HCT116 (cell line): Measurements from ENCODE around the gene PPP1CC. TPM values are rescaled to one million over a fixed set of nuclear protein-coding genes. Genes with fewer than 3 reads are reported as not detected.
A peak's percentile ranks its signal among the peaks of the same experiment; 100 is the strongest.

Source experiments
- ATAC-seq: fragments of 200-7000 bp; cut with Tn5 transposase; 2 replicates; pipeline ENCODE4 v1.9.1; 2020; ENCODE audit warnings: mild to moderate bottlenecking, moderate library complexity
- BruUV-seq: library from RNA; stranded (reverse); fragments of 400-500 nt; replicated peaks from 2 replicates; lab custom pipeline; 2021; lab: Mats Ljungman, UMichigan
- CTCF ChIA-PET: fragments of 300-600 bp; sonication (Branson Sonifier 250); formaldehyde crosslinking; loops from one replicate; lab custom pipeline; 2021; ENCODE audit warnings: antibody characterized with exemption; lab: Charles Lee
- POLR2A ChIA-PET: fragments of 300-600, 350-600 bp; sonication (Branson Sonifier 250); formaldehyde crosslinking; loops from one replicate; lab custom pipeline; 2021; ENCODE audit warnings: antibody characterized with exemption; lab: Charles Lee
- RAD21 ChIA-PET, 2 experiments: fragments of 300-600 bp; sonication (Branson Sonifier 250); formaldehyde crosslinking; loops; one replicate each; lab custom pipeline; 2023; ENCODE audit warnings: low total read pairs in 2 of 2; ENCODE audit not compliant: uncharacterized antibody in 2 of 2, unreplicated experiment in 2 of 2, low non-redundant PET in 1 of 2; lab: Charles Lee
- DNase-seq: peaks from one replicate; pipeline ENCODE4 v3.0.0-alpha.2; 2010; ENCODE audit warnings: low read depth, low spot score
- H2AFZ ChIP-seq: fragments of 200-600 bp; shearing (Covaris generic), sonication (generic); 2 replicates; pipeline ENCODE4 v1.6.1; 2017; ENCODE audit warnings: low read depth, mixed run types, mixed read lengths, antibody characterized with exemption, low read length; ENCODE audit not compliant: poor library complexity, severe bottlenecking
- H3K27ac ChIP-seq: 2 replicates; pipeline ENCODE4 v1.5.1; 2012; ENCODE audit warnings: low read depth, low read length
- H3K27me3 ChIP-seq: fragments of 200-600 bp; sonication (generic); 2 replicates; pipeline ENCODE4 v1.6.1; 2016; ENCODE audit warnings: mixed run types, low read length, mixed read lengths; ENCODE audit not compliant: insufficient read depth
- H3K36me3 ChIP-seq, 2 experiments: fragments of 200-500 bp in 1 of 2; fragments of 200-600 bp in 1 of 2; sonication (Bioruptor generic) in 1 of 2; sonication (generic) in 1 of 2; 2 replicates each; pipeline versions ENCODE4 v1.5.1 to v1.6.1; 2014 to 2016; ENCODE audit warnings: low read length in 2 of 2, inconsistent platforms in 1 of 2, mixed read lengths in 1 of 2, mixed run types in 1 of 2; ENCODE audit not compliant: insufficient read depth in 2 of 2, control insufficient read depth in 1 of 2
- H3K4me1 ChIP-seq, 2 experiments: fragments of 200-600 bp in 1 of 2; sonication (generic) in 1 of 2; 2 replicates each; pipeline versions ENCODE4 v1.5.1 to v1.6.1; 2012 to 2017; ENCODE audit warnings: low read length in 2 of 2, inconsistent platforms in 1 of 2, mild to moderate bottlenecking in 1 of 2, mixed read lengths in 1 of 2, mixed run types in 1 of 2, moderate library complexity in 1 of 2; ENCODE audit not compliant: insufficient read depth in 2 of 2, control insufficient read depth in 1 of 2
- H3K4me2 ChIP-seq: fragments of 200-600 bp; sonication (generic); 2 replicates; pipeline ENCODE4 v1.6.1; 2017; ENCODE audit warnings: mixed run types, low read length, mixed read lengths
- H3K4me3 ChIP-seq, 2 experiments: fragments of 200-600 bp in 1 of 2; sonication (generic) in 1 of 2; replicated peaks in 1 of 2; 2 replicates each; pipeline ENCODE4 v1.5.1; 2011 to 2016; ENCODE audit warnings: low read length in 2 of 2, control low read depth in 1 of 2, low read depth in 1 of 2, mild to moderate bottlenecking in 1 of 2, mixed read lengths in 1 of 2, mixed run types in 1 of 2
- H3K79me2 ChIP-seq: fragments of 200-600 bp; sonication (generic); 2 replicates; pipeline ENCODE4 v1.6.1; 2017; ENCODE audit warnings: mild to moderate bottlenecking, mixed run types, low read length, moderate library complexity, mixed read lengths; ENCODE audit not compliant: insufficient read depth
- H3K9ac ChIP-seq: fragments of 200-600 bp; sonication (generic); 2 replicates; pipeline ENCODE4 v1.6.1; 2016; ENCODE audit warnings: low read length, mixed read lengths
- H3K9me2 ChIP-seq: fragments of 200-600 bp; sonication (generic), shearing (Covaris generic); 2 replicates; pipeline ENCODE4 v1.6.1; 2017; ENCODE audit warnings: mixed run types, mild to moderate bottlenecking, moderate library complexity; ENCODE audit not compliant: insufficient read depth
- H3K9me3 ChIP-seq, 2 experiments: fragments of 200-500 bp in 1 of 2; fragments of 200-600 bp in 1 of 2; sonication (Bioruptor generic) in 1 of 2; sonication (generic) in 1 of 2; 2 replicates each; pipeline ENCODE4 v1.6.1; 2014 to 2017; ENCODE audit warnings: low read length in 2 of 2, mixed read lengths in 2 of 2, inconsistent platforms in 1 of 2, low read depth in 1 of 2, mild to moderate bottlenecking in 1 of 2, mixed run types in 1 of 2, moderate library complexity in 1 of 2; ENCODE audit not compliant: control insufficient read depth in 1 of 2, insufficient read depth in 1 of 2
- H4K20me1 ChIP-seq: fragments of 200-600 bp; sonication (generic), shearing (Covaris generic); 2 replicates; pipeline ENCODE4 v1.6.1; 2017; ENCODE audit warnings: mixed run types, mild to moderate bottlenecking, moderate library complexity; ENCODE audit not compliant: insufficient read depth
- ATF3 ChIP-seq: IDR thresholded peaks from 2 replicates; pipeline ENCODE4 v1.6.1; 2012
- CBX3 ChIP-seq: IDR thresholded peaks from 2 replicates; pipeline ENCODE4 v1.6.1; 2012; ENCODE audit warnings: low read depth
- EGR1 ChIP-seq: IDR thresholded peaks from 2 replicates; pipeline ENCODE4 v1.6.1; 2012; ENCODE audit warnings: low read depth
- EZH2phosphoT487 ChIP-seq: fragments of 200-600 bp; IDR thresholded peaks from 2 replicates; pipeline ENCODE4 v1.6.1; 2018; ENCODE audit warnings: antibody characterized with exemption, borderline replicate concordance
- JUND ChIP-seq: IDR thresholded peaks from 2 replicates; pipeline ENCODE4 v1.6.1; 2012
- POLR2AphosphoS5 ChIP-seq: IDR thresholded peaks from 2 replicates; pipeline ENCODE4 v1.6.1; 2011; ENCODE audit warnings: mild to moderate bottlenecking, low read depth, low read length, moderate library complexity
- SP1 ChIP-seq: IDR thresholded peaks from 2 replicates; pipeline ENCODE4 v1.6.1; 2012; ENCODE audit warnings: low read depth
- YY1 ChIP-seq: IDR thresholded peaks from 2 replicates; pipeline ENCODE4 v1.6.1; 2011; ENCODE audit warnings: low read length, low read depth, moderate library complexity, mild to moderate bottlenecking; ENCODE audit not compliant: insufficient replicate concordance; ENCODE audit errors: extremely low read depth
- ZFX ChIP-seq: fragments of 450-650 bp; IDR thresholded peaks from 2 replicates; pipeline ENCODE4 v1.6.1; 2017
- intact Hi-C: fragments of 100-400 bp; cut with micrococcal nuclease; formaldehyde crosslinking; loops from 2 replicates; pipeline ENCODE4 v1.10.0; 2022
- total RNA-seq: library from RNA; stranded (reverse); gene quantifications from one replicate; pipeline ENCODE4 v1.2.1, GENCODE V29; 2021; ENCODE audit not compliant: unreplicated experiment
- TF ChIP-seq, protein P1 (sequence below), 3 experiments: fragments of 200-600 bp in 1 of 3; sonication (generic) in 1 of 3; IDR thresholded peaks in 2 of 3; conservative IDR thresholded peaks in 1 of 3; 2 replicates each; pipeline ENCODE4 v1.5.1; 2012 to 2017; ENCODE audit warnings: low read depth in 2 of 3, low read length in 2 of 3, antibody characterized with exemption in 1 of 3, borderline replicate concordance in 1 of 3, control low read depth in 1 of 3, mild to moderate bottlenecking in 1 of 3, mixed read lengths in 1 of 3, mixed run types in 1 of 3, moderate library complexity in 1 of 3; ENCODE audit not compliant: insufficient read depth in 1 of 3

PPP1CC gene
- total RNA-seq, 1 experiment from 2014 or later = 248 TPM

GRCh38 chr12:110786012-110786411 lies 43.3 kb upstream of the PPP1CC start:
- ChIA-PET CTCF (no interaction called here), RAD21 (no interaction called here)
- ATAC-seq = no peak

GRCh38 chr12:110785240-110785639 lies 42.5 kb upstream of the PPP1CC start:
- no peak for TF ChIP-seq POLR2AphosphoS5
- no peak for TF ChIP-seq ATF3
- TF ChIP-seq, protein P1, sequence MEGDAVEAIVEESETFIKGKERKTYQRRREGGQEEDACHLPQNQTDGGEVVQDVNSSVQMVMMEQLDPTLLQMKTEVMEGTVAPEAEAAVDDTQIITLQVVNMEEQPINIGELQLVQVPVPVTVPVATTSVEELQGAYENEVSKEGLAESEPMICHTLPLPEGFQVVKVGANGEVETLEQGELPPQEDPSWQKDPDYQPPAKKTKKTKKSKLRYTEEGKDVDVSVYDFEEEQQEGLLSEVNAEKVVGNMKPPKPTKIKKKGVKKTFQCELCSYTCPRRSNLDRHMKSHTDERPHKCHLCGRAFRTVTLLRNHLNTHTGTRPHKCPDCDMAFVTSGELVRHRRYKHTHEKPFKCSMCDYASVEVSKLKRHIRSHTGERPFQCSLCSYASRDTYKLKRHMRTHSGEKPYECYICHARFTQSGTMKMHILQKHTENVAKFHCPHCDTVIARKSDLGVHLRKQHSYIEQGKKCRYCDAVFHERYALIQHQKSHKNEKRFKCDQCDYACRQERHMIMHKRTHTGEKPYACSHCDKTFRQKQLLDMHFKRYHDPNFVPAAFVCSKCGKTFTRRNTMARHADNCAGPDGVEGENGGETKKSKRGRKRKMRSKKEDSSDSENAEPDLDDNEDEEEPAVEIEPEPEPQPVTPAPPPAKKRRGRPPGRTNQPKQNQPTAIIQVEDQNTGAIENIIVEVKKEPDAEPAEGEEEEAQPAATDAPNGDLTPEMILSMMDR (IDR thresholded peaks at IDR 0.05 in 2 of 3, conservative IDR thresholded peaks at IDR 0.05 in 1 of 3; ENCODE audit: borderline replicate concordance in 1 of 3, insufficient read depth in 1 of 3, low read depth in 2 of 3, low read length in 2 of 3) = no peak
- no peak for TF ChIP-seq CBX3
- ChIA-PET CTCF (no interaction called here), POLR2A (no interaction called here), RAD21 (no interaction called here)
- H3K4me3 ChIP-seq = no peak overlapping the region
- no peaks in the 10 kb centered on the region for H3K36me3 ChIP-seq
- ATAC-seq = 0 out of 2 replicates have a peak, but pooled peaks have one; percentile 46
- H4K20me1 ChIP-seq = no peaks in the 10 kb centered on the region
- no peaks in the 10 kb centered on the region for H3K4me1 ChIP-seq
- peak; percentile 13 for DNase-seq
- no peak overlapping the region for H2AFZ ChIP-seq
- intact Hi-C loops = no loop called here
- no peak overlapping the region for H3K9ac ChIP-seq
- H3K9me2 ChIP-seq = no peaks in the 10 kb centered on the region
- BruUV-seq = no TSS peak
- no peaks in the 10 kb centered on the region for H3K79me2 ChIP-seq
- no peak overlapping the region for H3K4me2 ChIP-seq
- no peak overlapping the region for H3K27ac ChIP-seq
- no peaks in the 10 kb centered on the region for H3K9me3 ChIP-seq
- H3K27me3 ChIP-seq = no peaks in the 10 kb centered on the region

More at GRCh38 chr12:110786012-110786411, 43.3 kb upstream of the PPP1CC start:
- Histone ChIP-seq H3K4me2 (no peak overlapping the region), H3K27me3 (no peaks in the 10 kb centered on the region), H3K9ac (no peak overlapping the region), H2AFZ (no peak overlapping the region), H3K27ac (no peak overlapping the region), H3K4me1 (no peaks in the 10 kb centered on the region), H3K79me2 (no peaks in the 10 kb centered on the region), H3K9me2 (no peaks in the 10 kb centered on the region), H3K9me3 (no peaks in the 10 kb centered on the region), H3K4me3 (no peak overlapping the region), H4K20me1 (no peaks in the 10 kb centered on the region), H3K36me3 (no peaks in the 10 kb centered on the region)
- no peak for DNase-seq
- TF ChIP-seq ATF3 = no peak
- TF ChIP-seq JUND = no peak
- no peak for TF ChIP-seq YY1
- TF ChIP-seq ZFX = no peak
- no peak for TF ChIP-seq EGR1
- TF ChIP-seq, protein P1 (IDR thresholded peaks at IDR 0.05 in 2 of 3, conservative IDR thresholded peaks at IDR 0.05 in 1 of 3; ENCODE audit: borderline replicate concordance in 1 of 3, insufficient read depth in 1 of 3, low read depth in 2 of 3, low read length in 2 of 3) = no peak
- no peak for TF ChIP-seq SP1
- TF ChIP-seq EZH2phosphoT487 = no peak
- BruUV-seq = no TSS peak
- intact Hi-C loops = no loop called here
- POLR2A ChIA-PET = no interaction called here
